ENCODE data around the gene MAD1L1.
A peak's percentile ranks its signal among the peaks of the same experiment; 100 is the strongest.

- TF ChIP-seq CTCF (IDR thresholded peaks at IDR 0.05) (no peak), POLR2A (IDR thresholded peaks at IDR 0.05) (peak in 1 of 4 donors; percentile 13), POLR2AphosphoS5 (IDR thresholded peaks at IDR 0.05) (no peak)
These were observed 304.7 kb downstream of the MAD1L1 start for GRCh38 chr7:1927937-1928644.
